ENCODE results near the gene NAPEPLD.
"Not testable (repeated sequence)": the region's sequence is repeated elsewhere in the genome, so short reads cannot be mapped to it uniquely, and the experiment has no call there.

NAPEPLD gene

GRCh38 chr7:103106005-103106702 lies 42.7 kb downstream of the NAPEPLD start:
- DNase-seq, result no peak

DNA sequence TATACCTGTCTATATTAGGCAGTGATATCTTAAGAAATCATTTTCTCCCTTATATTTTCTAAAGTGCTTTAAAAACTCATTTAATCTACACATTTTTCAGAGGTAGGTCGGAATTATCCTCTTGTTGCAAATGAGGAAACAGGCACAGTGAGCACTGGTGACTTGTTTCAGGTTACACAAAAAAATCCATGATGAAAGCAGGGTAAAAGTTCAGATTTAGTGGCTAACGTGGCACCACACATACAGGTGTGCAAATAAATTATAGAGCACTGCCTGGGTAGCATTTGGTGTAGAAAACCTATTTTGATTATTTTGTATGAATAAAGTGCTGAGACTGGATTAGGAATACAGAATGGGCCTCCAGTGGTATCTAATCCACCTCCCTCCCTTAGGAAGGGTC lies 47.4 kb downstream of the NAPEPLD start:
- no peak for DNase-seq

GRCh38 chr7:103100348-103100747 lies 48.6 kb downstream of the NAPEPLD start:
- DNase-seq, result no peak

DNA sequence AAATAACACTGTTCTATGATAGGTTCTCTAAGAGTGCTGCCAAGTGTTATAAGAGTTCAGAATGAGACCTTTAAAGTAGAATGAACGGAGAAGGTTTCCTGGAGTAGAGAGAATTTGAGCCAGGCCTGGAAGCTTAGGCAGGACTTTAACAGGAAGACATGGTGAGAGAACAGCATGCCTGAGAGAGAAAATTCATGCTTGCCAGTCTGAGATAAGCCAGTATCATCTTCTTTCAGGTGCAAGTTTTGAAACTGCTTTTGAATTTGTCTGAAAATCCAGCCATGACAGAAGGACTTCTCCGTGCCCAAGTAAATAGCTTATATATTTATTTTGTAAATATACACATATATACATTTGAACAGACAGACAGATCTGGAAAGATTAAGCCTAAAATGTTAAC lies 51.9 kb downstream of the NAPEPLD start:
- no peak for DNase-seq

- not testable (repeated sequence) for DNase-seq
Observed at GRCh38 chr7:103095558-103095957, 53.3 kb downstream of the NAPEPLD start.

DNA sequence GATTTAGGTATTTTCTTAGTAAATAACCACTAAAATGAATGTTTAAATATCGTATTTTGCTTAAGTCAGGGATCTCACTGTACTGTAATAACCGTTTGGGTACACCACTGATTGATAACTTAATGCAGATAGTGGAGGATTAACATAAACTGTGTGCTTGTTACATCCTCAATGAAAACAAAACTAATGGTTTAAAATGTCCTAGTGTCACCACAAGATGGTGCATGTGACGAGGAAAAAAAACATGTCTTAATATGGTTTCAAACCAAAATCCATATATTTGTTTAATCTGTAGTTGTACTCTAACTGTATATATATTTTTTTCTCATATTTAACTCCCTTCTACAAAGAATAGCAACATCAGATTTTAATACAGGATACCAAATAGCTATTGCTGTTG lies 54.8 kb downstream of the NAPEPLD start:
- no peak for DNase-seq

GRCh38 chr7:103093429-103093828 lies 55.5 kb downstream of the NAPEPLD start:
- no peak for DNase-seq

DNA sequence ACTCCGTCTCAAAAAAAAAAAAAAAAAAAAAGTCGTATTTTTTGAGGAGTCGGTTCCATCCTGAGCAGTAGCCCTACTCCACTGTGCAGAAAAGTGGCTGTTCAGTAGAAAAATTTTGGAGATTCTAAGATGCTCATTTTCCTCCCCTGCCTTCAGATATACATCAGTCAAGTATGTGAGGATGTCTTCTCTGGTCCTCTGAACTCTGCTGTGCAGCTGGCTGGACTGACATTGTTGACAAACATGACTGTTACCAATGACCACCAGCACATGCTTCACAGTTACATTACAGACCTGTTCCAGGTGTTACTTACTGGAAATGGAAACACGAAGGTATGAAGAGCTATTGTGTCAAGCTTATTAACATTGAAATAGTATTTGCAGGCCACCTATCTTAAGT lies 56.6 kb downstream of the NAPEPLD start:
- not testable (repeated sequence) for DNase-seq

DNA sequence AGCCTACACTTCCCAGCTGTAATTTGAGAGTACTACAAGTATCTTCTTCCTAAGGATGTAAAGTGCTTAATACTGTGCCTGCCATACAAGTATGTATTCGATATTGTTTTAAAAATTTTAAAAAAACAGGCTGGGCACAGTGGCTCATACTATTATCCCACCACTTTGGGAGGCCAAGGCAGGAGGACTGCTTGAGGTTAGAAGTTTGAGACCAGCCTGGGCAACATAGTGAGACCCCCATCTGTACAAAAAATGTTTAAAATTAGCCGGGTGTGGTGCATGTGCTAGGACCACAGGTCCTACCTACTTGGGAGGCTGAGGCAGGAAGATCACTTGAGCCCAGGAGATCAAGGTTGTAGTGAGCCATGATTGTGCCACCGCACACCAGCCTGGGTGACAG lies 65.7 kb downstream of the NAPEPLD start:
- no peak for DNase-seq

GRCh38 chr7:103082497-103082896 lies 66.4 kb downstream of the NAPEPLD start:
- DNase-seq, result no peak

DNA sequence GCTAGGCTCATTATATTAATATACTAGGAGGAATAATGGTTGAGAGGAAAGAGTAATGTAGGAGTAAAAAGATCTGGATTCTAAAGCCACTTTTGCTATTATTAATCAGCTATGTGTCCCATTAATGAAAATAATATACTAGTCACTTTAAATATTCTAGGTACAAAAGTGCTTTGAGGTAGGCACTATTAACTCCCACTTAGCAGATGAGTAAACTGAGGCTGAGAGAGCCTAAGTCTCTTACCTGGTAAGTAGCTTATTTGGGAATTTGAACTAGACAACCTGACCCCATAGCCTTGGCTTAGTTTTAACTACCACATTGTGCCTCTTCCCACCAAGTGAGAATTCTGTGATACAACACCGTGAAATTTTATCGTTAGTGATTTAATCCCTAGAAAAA lies 68.0 kb downstream of the NAPEPLD start:
- DNase-seq, result no peak

- no peak for DNase-seq
Observed at GRCh38 chr7:103079836-103080235, 69.1 kb downstream of the NAPEPLD start.

- DNase-seq, result not testable (repeated sequence)
Observed at GRCh38 chr7:103078226-103078625, 70.7 kb downstream of the NAPEPLD start.

- no peak for DNase-seq
Observed at GRCh38 chr7:103077318-103077717, 71.6 kb downstream of the NAPEPLD start.

GRCh38 chr7:103076764-103077163 lies 72.1 kb downstream of the NAPEPLD start:
- no peak for DNase-seq

DNA sequence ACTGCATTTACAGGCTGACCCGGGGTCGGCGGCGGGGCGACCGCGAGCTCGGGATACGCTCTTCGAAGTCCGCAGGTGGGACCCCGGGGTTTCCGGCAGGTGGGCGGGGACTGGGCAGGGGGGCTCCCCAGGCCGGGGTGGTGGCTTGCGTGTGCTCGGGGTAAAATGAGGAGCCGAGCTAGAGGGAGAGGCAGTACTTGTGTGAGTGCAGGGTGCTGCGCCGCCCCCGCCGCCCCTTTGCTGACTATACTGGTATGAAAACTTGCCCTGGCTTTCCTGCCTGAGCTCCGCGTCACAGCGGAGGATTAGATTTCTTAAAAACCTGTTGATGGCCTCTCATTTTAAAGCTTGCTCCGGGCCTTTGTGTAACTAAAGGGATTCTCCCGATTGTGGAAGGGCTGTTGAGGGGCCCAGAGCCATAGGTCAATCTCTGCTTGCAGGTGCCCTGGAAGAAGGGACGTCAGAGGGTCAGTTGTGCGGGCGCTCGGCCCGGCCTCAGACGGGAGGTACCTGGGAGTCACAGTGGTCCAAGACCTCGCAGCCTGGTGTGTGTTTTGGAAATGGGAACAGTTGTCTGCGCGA lies 73.5 kb downstream of the NAPEPLD start:
- DNase-seq, result peak; percentile 80

DNA sequence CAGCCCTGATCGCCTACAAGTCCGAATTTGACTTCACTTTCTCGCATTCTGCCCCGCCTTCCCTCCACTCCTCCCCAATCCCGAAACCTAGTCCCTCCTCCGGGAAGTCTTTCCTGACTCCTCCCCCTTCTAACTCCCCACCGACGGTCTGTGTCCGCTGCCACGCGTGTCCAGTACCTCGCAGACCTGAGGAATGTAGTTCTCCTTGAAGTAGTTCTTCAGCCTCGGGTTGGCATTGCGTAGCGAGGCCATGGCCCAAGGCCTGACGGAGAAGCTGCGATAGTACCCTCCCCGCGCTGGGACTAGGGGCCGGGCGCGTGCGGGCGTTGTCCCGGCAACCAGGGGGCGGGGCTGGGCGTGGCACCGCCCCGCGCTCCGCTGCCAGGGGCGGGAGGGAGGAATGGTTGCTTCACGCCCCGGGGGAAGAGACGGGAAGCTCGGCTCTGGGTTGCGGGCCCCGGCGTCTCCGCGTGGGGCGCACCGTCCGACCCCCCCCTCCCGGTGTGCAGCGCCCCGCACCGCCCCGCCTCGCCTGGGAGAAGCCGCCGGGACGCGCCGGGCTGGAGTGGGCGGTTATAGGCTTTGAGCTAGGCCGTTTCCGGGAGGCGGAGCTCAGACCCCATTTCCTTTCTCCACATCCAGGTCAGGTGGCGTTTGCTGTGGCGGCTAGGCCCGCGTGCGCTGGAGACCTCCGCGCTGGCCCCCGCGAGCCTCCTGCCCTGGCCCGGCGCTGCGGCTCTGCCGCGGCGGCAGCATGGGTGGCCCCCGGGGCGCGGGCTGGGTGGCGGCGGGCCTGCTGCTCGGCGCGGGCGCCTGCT lies 74.2 kb downstream of the NAPEPLD start, which contains the start of the genes ARMC10 and FBXL13:
TSS of gene ARMC10 (plus strand) at position 622 of the 818 bp plus-strand sequence. CDS start at position 755, 133 bp downstream.
TSS of gene FBXL13 (minus strand) at position 278 of the 818 bp plus-strand sequence.
- DNase-seq, result peak; percentile 91

GRCh38 chr7:103073989-103074518 lies 74.8 kb downstream of the NAPEPLD start:
- DNase-seq, result peak; percentile 12

- no peak for DNase-seq
Observed at GRCh38 chr7:103071000-103071399, 77.9 kb downstream of the NAPEPLD start.

DNA sequence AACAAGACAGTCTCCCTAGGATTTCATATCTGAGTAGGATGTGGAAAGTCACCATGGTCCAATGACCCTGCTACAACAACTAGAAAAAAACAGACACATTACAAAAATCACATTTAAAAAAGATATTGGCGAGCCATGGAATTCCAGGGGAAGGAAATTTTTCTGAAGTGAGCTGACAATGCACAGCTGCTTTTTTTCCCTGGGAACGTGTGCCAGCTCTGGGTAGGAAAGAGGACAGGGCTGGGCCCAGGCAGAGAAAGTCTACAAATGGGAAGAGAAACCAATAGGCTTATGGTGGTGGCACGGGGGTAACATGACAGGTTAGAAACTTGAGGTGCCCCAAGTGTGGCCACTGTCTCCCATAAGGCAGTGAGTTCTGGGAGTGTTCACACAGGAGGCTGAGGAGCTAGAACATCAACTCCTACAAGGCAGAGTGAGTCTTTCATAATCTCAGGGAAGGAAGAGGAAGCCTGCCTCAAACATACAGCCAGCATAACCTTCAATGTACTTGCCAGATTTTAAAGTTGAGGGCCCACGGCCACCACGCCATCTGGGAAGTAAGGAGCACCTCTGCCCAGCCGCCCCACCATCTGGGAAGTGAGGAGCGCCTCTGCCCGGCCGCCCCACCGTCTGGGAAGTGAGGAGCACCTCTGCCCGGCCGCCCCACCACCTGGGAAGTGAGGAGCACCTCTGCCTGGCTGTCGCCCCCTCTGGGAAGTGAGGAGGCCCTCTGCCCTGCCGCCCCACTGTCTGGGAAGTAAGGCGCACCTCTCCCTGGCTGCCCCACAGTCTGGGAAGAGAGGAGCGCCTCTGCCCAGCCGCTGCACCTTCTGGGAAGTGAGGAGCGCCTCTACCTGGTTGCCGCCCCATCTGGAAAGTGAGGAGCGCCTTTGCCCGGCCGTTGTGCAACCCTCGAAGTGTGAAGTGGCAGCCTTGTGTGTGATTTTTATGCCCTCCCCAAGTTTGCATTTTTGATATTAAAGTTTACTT lies 80.2 kb downstream of the NAPEPLD start:
- no peak for DNase-seq

DNA sequence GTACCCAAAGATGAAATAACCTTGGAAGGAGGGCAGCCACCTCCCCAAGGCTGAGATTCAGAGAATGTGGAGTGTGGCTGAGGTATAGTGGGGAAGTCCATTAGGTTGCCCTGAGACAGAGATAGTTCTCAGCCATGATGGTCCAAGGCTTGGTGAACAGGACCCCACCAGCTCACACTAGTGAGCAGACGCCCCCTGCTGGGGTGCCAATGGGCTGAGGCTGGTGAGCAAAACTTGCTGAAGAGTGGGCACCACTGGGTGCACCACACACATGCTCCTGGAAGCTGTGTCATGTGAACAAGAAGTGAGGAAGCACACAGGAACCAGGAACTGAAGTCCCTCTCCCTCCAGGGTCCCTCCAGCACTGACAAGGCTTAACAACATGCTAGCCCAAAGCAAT lies 83.2 kb downstream of the NAPEPLD start:
- DNase-seq, result peak; percentile 32

GRCh38 chr7:103063895-103064294 lies 85.0 kb downstream of the NAPEPLD start:
- no peak for DNase-seq

Data from NCI-H146 (cell line).